IMR-90 (cell line): ENCODE results near the gene CP.

ENCODE experiments used
- BHLHE40 ChIP-seq: fragments of 150-350 bp; IDR thresholded peaks from 2 replicates; pipeline ENCODE4 v1.6.1; 2016; ENCODE audit warnings: mild to moderate bottlenecking, low read depth, low read length
- CTCF ChIP-seq: conservative IDR thresholded peaks from 2 replicates; pipeline ENCODE4 v1.5.1; 2012; ENCODE audit warnings: mild to moderate bottlenecking, low read depth, low read length, improper control_type of control experiment
- MAFK ChIP-seq: IDR thresholded peaks from 2 replicates; pipeline ENCODE4 v1.6.1; 2012; ENCODE audit warnings: low read depth, low read length, improper control_type of control experiment
- MAZ ChIP-seq: IDR thresholded peaks from 2 replicates; pipeline ENCODE4 v1.6.1; 2012; ENCODE audit warnings: low read depth, mild to moderate bottlenecking, low read length, improper control_type of control experiment, moderate library complexity, borderline replicate concordance
- MXI1 ChIP-seq: IDR thresholded peaks from 2 replicates; pipeline ENCODE4 v1.6.1; 2012; ENCODE audit warnings: low read depth, mild to moderate bottlenecking, low read length, moderate library complexity, borderline replicate concordance
- SMC3 ChIP-seq: fragments of 150-350 bp; IDR thresholded peaks from 2 replicates; pipeline ENCODE4 v1.6.1; 2016; ENCODE audit warnings: low read depth, mild to moderate bottlenecking, antibody characterized with exemption, low read length, moderate library complexity

- TF ChIP-seq CTCF (no peak), SMC3 (no peak), MXI1 (no peak), MAZ (no peak), MAFK (no peak), BHLHE40 (no peak)
Observed at GRCh38 chr3:149197669-149198068, 24.0 kb downstream of the CP start.
